PC-3 (cell line): ENCODE measurements around the gene SUN1. TPM values are rescaled to one million over a fixed set of nuclear protein-coding genes. Genes with fewer than 3 reads are reported as not detected.

Experiments used
- ATAC-seq: fragments of 200-7000 bp; cut with Tn5 transposase; 2 replicates; pipeline ENCODE4 v1.9.1; 2020; ENCODE audit warnings: mild to moderate bottlenecking, moderate library complexity
- BruUV-seq: library from RNA; stranded (reverse); fragments of 400-500 nt; replicated peaks from 2 replicates; lab custom pipeline; 2021; lab: Mats Ljungman, UMichigan
- CTCF ChIA-PET: fragments of 300-600 bp; sonication (Branson Sonifier 250); formaldehyde crosslinking; loops from one replicate; lab custom pipeline; 2022; ENCODE audit warnings: antibody characterized with exemption; lab: Charles Lee
- POLR2A ChIA-PET: fragments of 300-600 bp; sonication (Branson Sonifier 250); formaldehyde crosslinking; loops from one replicate; lab custom pipeline; 2022; ENCODE audit warnings: antibody characterized with exemption; ENCODE audit not compliant: unreplicated experiment; lab: Charles Lee
- DNase-seq: peaks from one replicate; pipeline ENCODE4 v3.0.0-alpha.2; 2015
- H2AFZ ChIP-seq: fragments of 300-600 bp; sonication (generic); 2 replicates; pipeline ENCODE4 v1.6.0; 2016; ENCODE audit warnings: antibody characterized with exemption, low read length
- H3F3A ChIP-seq: fragments of 300-600 bp; sonication (generic); one replicate; pipeline ENCODE4 v1.6.0; 2017; ENCODE audit warnings: antibody characterized with exemption, low read length, control low read depth, mild to moderate bottlenecking; ENCODE audit not compliant: unreplicated experiment
- H3K27ac ChIP-seq: fragments of 300-600 bp; sonication (generic); 2 replicates; pipeline ENCODE4 v1.5.1; 2016; ENCODE audit warnings: mild to moderate bottlenecking, low read length
- H3K27me3 ChIP-seq: fragments of 300-600 bp; sonication (generic); 2 replicates; pipeline ENCODE4 v1.6.1; 2016; ENCODE audit warnings: low read length, mixed read lengths
- H3K36me3 ChIP-seq: fragments of 300-600 bp; sonication (generic); 2 replicates; pipeline ENCODE4 v1.6.1; 2016; ENCODE audit warnings: low read depth, mixed run types, low read length, mixed read lengths
- H3K4me1 ChIP-seq: fragments of 300-600 bp; sonication (generic); 2 replicates; pipeline ENCODE4 v1.5.1; 2016; ENCODE audit warnings: low read length; ENCODE audit not compliant: insufficient read depth
- H3K4me2 ChIP-seq: fragments of 300-600 bp; sonication (generic); 2 replicates; pipeline ENCODE4 v1.6.0; 2016; ENCODE audit warnings: low read length
- H3K4me3 ChIP-seq: fragments of 300-600 bp; sonication (generic); 2 replicates; pipeline ENCODE4 v1.5.1; 2016; ENCODE audit warnings: mild to moderate bottlenecking, low read length, mixed read lengths
- H3K79me2 ChIP-seq: fragments of 300-600 bp; sonication (generic); 2 replicates; pipeline ENCODE4 v1.6.1; 2017; ENCODE audit warnings: low read length, mixed read lengths
- H3K9ac ChIP-seq: fragments of 300-600 bp; sonication (generic); 2 replicates; pipeline ENCODE4 v1.6.0; 2016; ENCODE audit warnings: mild to moderate bottlenecking, low read length
- H3K9me2 ChIP-seq: fragments of 300-600 bp; sonication (generic); replicated peaks from 2 replicates; pipeline ENCODE4 v1.6.1; 2016; ENCODE audit warnings: mixed run types, low read length, mixed read lengths
- H3K9me3 ChIP-seq: fragments of 300-600 bp; sonication (generic); 2 replicates; pipeline ENCODE4 v1.6.1; 2016; ENCODE audit warnings: low read length, mixed read lengths
- H4K20me1 ChIP-seq: fragments of 300-600 bp; sonication (generic); 2 replicates; pipeline ENCODE4 v1.6.1; 2016; ENCODE audit warnings: low read length, mixed read lengths
- EZH2 ChIP-seq: fragments of 300-600 bp; sonication (generic); IDR thresholded peaks from one replicate; pipeline ENCODE4 v1.6.1; 2017; ENCODE audit warnings: antibody characterized with exemption, mild to moderate bottlenecking, low read length; ENCODE audit not compliant: unreplicated experiment
- EZH2phosphoT487 ChIP-seq: fragments of 300-600 bp; sonication (generic); IDR thresholded peaks from 2 replicates; pipeline ENCODE4 v1.6.1; 2018; ENCODE audit warnings: mild to moderate bottlenecking, antibody characterized with exemption, low read length, borderline replicate concordance
- intact Hi-C: fragments of 100-400 bp; cut with micrococcal nuclease; formaldehyde crosslinking; loops from 2 replicates; pipeline ENCODE4 v1.9.0; 2023
- total RNA-seq: library from RNA; depleted of rRNA; stranded (reverse); fragments of >200 nt; gene quantifications from 2 replicates; pipeline ENCODE4 v1.2.3, GENCODE V29; 2014
- TF ChIP-seq, protein P1 (sequence below): fragments of 300-600 bp; sonication (generic); conservative IDR thresholded peaks from 2 replicates; pipeline ENCODE4 v1.5.1; 2017; ENCODE audit warnings: antibody characterized with exemption, low read depth, mild to moderate bottlenecking, low read length

SUN1 gene
- total RNA-seq, 1 experiment from 2014 or later: 92.5 TPM

- intact Hi-C loops: loop anchor here (10.0 kb wide), 1 partner anchor 355 kb away; no protein-coding TSS in a partner anchor
- Histone ChIP-seq H3K4me1 (peaks cover 24% of the 10 kb centered on the region), H2AFZ (no peak overlapping the region), H3K79me2 (peaks cover 78% of the 10 kb centered on the region), H3K4me3 (0 out of 2 replicates have a peak overlapping the region, but pooled peaks have one; percentile 97), H3K9me2 (no peaks in the 10 kb centered on the region), H3K4me2 (peak overlapping the region; percentile 100), H3K9ac (0 out of 2 replicates have a peak overlapping the region, but pooled peaks have one; percentile 0), H4K20me1 (peaks cover 40% of the 10 kb centered on the region; the same call in 1 of the 2 replicates), H3K9me3 (no peaks in the 10 kb centered on the region), H3K27ac (peak overlapping the region; percentile 56), H3K36me3 (no peaks in the 10 kb centered on the region; the same call in 1 of the 2 replicates), H3F3A (peaks cover 4% of the 10 kb centered on the region), H3K27me3 (no peaks in the 10 kb centered on the region)
- no peak for DNase-seq
- ChIA-PET POLR2A (no interaction called here), CTCF (no interaction called here)
- TF ChIP-seq, protein P1, sequence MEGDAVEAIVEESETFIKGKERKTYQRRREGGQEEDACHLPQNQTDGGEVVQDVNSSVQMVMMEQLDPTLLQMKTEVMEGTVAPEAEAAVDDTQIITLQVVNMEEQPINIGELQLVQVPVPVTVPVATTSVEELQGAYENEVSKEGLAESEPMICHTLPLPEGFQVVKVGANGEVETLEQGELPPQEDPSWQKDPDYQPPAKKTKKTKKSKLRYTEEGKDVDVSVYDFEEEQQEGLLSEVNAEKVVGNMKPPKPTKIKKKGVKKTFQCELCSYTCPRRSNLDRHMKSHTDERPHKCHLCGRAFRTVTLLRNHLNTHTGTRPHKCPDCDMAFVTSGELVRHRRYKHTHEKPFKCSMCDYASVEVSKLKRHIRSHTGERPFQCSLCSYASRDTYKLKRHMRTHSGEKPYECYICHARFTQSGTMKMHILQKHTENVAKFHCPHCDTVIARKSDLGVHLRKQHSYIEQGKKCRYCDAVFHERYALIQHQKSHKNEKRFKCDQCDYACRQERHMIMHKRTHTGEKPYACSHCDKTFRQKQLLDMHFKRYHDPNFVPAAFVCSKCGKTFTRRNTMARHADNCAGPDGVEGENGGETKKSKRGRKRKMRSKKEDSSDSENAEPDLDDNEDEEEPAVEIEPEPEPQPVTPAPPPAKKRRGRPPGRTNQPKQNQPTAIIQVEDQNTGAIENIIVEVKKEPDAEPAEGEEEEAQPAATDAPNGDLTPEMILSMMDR: no peak
- no peak for TF ChIP-seq EZH2phosphoT487
- TF ChIP-seq EZH2: no peak
- TSS peak; percentile 18 for BruUV-seq
- ATAC-seq: no peak
Observed at GRCh38 chr7:879706-880105, 47.4 kb downstream of the SUN1 start.

DNA sequence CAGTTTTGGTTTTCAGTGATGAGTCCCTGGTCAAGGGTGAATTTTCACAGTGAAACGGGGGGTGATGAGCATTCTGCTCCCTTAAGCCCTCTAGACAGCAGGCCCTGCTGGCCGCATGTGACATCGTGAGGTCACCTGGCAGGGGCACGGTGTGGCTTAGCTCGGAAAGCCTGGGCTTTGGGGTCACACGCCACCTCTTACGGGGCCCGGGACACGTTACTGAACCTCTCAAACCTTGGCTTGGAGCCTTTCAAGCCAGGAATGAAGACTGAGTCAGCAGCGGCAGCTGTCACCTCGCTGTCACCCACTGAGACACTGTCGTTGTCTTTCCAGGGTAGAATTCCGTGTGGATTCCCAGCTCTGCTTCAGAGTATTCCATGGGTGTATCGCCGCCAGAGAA, 48.2 kb downstream of the SUN1 start:
- Histone ChIP-seq H4K20me1 (peaks cover 40% of the 10 kb centered on the region; the same call in 1 of the 2 replicates), H3K4me3 (no peak overlapping the region), H3K36me3 (no peaks in the 10 kb centered on the region), H3K27me3 (no peaks in the 10 kb centered on the region), H3K9me3 (no peaks in the 10 kb centered on the region), H3K4me2 (peak overlapping the region; percentile 30), H3K27ac (peak overlapping the region; percentile 56), H2AFZ (no peak overlapping the region), H3F3A (no peaks in the 10 kb centered on the region), H3K9me2 (no peaks in the 10 kb centered on the region), H3K4me1 (peaks cover 23% of the 10 kb centered on the region), H3K9ac (peak overlapping the region; percentile 3; the same call in 1 of the 2 replicates), H3K79me2 (peaks cover 86% of the 10 kb centered on the region)
- no TSS peak for BruUV-seq
- ATAC-seq (no peak), DNase-seq (no peak)
- ChIA-PET POLR2A (no interaction called here), CTCF (no interaction called here)
- intact Hi-C loops: no loop called here
- TF ChIP-seq EZH2phosphoT487 (no peak), EZH2 (no peak)
- TF ChIP-seq, protein P1: no peak

- H3F3A ChIP-seq: no peaks in the 10 kb centered on the region
- POLR2A ChIA-PET: no interaction called here
- peaks cover 19% of the 10 kb centered on the region for H3K4me1 ChIP-seq
- BruUV-seq: no TSS peak
- no peaks in the 10 kb centered on the region for H3K9me2 ChIP-seq
- H3K79me2 ChIP-seq: peaks cover 98% of the 10 kb centered on the region
- H3K9ac ChIP-seq: no peak overlapping the region
- H4K20me1 ChIP-seq: peaks cover 40% of the 10 kb centered on the region; the same call in 1 of the 2 replicates
- no peak overlapping the region for H3K4me2 ChIP-seq
- no peak for DNase-seq
- no peaks in the 10 kb centered on the region for H3K36me3 ChIP-seq
- H3K27ac ChIP-seq: no peak overlapping the region
- no peaks in the 10 kb centered on the region for H3K9me3 ChIP-seq
- H2AFZ ChIP-seq: no peak overlapping the region
- no peak overlapping the region for H3K4me3 ChIP-seq
- ATAC-seq: no peak
- TF ChIP-seq EZH2: no peak
- TF ChIP-seq, protein P1: no peak
- no peak for TF ChIP-seq EZH2phosphoT487
- CTCF ChIA-PET: no interaction called here
- intact Hi-C loops: no loop called here
- no peaks in the 10 kb centered on the region for H3K27me3 ChIP-seq
Observed at GRCh38 chr7:881441-882234, 49.4 kb downstream of the SUN1 start.
